ENCODE measurements around the gene HCN4.

DNA sequence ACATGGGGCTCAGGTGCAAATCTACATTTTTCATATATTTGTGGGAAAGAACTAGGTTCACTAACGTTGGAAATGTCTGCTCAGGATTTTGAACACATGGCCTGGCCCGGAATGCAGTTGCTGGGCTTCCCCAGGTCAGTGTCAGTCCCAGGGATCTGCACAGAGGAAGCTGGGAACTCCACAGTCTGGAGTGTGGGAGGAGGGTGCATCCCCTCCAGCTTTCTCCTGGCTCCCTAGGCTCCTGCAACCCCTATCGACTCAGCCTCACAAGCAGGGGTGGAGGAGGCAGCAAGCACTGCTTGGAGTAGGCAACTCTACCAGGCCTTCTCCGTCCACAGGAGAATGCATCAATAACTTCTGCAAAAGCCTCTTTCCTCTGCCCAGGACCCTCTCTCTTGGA lies 30.1 kb upstream of the HCN4 start:
- TF ChIP-seq POLR2AphosphoS5 (IDR thresholded peaks at IDR 0.05), result no peak
- TF ChIP-seq, protein P1, sequence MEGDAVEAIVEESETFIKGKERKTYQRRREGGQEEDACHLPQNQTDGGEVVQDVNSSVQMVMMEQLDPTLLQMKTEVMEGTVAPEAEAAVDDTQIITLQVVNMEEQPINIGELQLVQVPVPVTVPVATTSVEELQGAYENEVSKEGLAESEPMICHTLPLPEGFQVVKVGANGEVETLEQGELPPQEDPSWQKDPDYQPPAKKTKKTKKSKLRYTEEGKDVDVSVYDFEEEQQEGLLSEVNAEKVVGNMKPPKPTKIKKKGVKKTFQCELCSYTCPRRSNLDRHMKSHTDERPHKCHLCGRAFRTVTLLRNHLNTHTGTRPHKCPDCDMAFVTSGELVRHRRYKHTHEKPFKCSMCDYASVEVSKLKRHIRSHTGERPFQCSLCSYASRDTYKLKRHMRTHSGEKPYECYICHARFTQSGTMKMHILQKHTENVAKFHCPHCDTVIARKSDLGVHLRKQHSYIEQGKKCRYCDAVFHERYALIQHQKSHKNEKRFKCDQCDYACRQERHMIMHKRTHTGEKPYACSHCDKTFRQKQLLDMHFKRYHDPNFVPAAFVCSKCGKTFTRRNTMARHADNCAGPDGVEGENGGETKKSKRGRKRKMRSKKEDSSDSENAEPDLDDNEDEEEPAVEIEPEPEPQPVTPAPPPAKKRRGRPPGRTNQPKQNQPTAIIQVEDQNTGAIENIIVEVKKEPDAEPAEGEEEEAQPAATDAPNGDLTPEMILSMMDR (IDR thresholded peaks at IDR 0.05), result no peak
